CD14-positive monocyte (primary cell): ENCODE results near the gene COPE. TPM values are rescaled to one million over a fixed set of nuclear protein-coding genes. Genes with fewer than 3 reads are reported as not detected.

Experiments used
- DNase-seq, 3 donors: peaks; one replicate each; pipeline ENCODE4 v3.0.0-alpha.2; 2011 to 2022
- H2AFZ ChIP-seq: 2 replicates; pipeline ENCODE4 v1.6.0; 2012; ENCODE audit warnings: mild to moderate bottlenecking, low read depth, low read length, inconsistent platforms; ENCODE audit not compliant: insufficient read depth, poor library complexity, severe bottlenecking
- H3K27ac ChIP-seq, 2 donors: 1 replicate in 1 of 2; 2 replicates in 1 of 2; pipeline ENCODE4 v1.5.1; 2012 to 2013; ENCODE audit warnings: low read length in 2 of 2, control low read depth in 1 of 2, inconsistent platforms in 1 of 2, low read depth in 1 of 2, mild to moderate bottlenecking in 1 of 2
- H3K27me3 ChIP-seq, 2 donors: one replicate each; pipeline versions ENCODE4 v1.6.0 to v1.6.1; 2011 to 2013; ENCODE audit warnings: low read length in 2 of 2; ENCODE audit not compliant: control insufficient read depth in 2 of 2, insufficient read depth in 2 of 2
- H3K36me3 ChIP-seq, 2 donors: replicated peaks in 1 of 2; 1 replicate in 1 of 2; 2 replicates in 1 of 2; pipeline versions ENCODE4 v1.5.1 to v1.6.1; 2012 to 2013; ENCODE audit warnings: low read length in 2 of 2, control low read depth in 1 of 2, inconsistent platforms in 1 of 2, mild to moderate bottlenecking in 1 of 2; ENCODE audit not compliant: insufficient read depth in 2 of 2, control insufficient read depth in 1 of 2
- H3K4me1 ChIP-seq, 2 donors: 1 replicate in 1 of 2; 2 replicates in 1 of 2; pipeline versions ENCODE4 v1.5.1 to v1.6.1; 2012 to 2013; ENCODE audit warnings: low read length in 2 of 2, control low read depth in 1 of 2, inconsistent platforms in 1 of 2, mild to moderate bottlenecking in 1 of 2, moderate library complexity in 1 of 2; ENCODE audit not compliant: insufficient read depth in 2 of 2, control insufficient read depth in 1 of 2
- H3K4me2 ChIP-seq: replicated peaks from 2 replicates; pipeline ENCODE3; 2012; ENCODE audit warnings: low read length, moderate library complexity, mild to moderate bottlenecking; ENCODE audit not compliant: poor library complexity, severe bottlenecking; ENCODE audit errors: extremely low read depth
- H3K4me3 ChIP-seq, 3 experiments: fragments of 200-600 bp in 1 of 3; sonication (generic) in 1 of 3; replicated peaks in 1 of 3; 1 replicate in 2 of 3; 2 replicates in 1 of 3; pipeline ENCODE4 v1.5.1; 2011 to 2013; ENCODE audit warnings: low read length in 3 of 3, mild to moderate bottlenecking in 3 of 3, control low read depth in 2 of 3, low read depth in 2 of 3, inconsistent platforms in 1 of 3, moderate library complexity in 1 of 3
- H3K79me2 ChIP-seq: 2 replicates; pipeline ENCODE4 v1.6.0; 2012; ENCODE audit warnings: mild to moderate bottlenecking, control low read depth, inconsistent platforms, low read length, moderate library complexity; ENCODE audit not compliant: insufficient read depth
- H3K9ac ChIP-seq: 2 replicates; pipeline ENCODE4 v1.6.0; 2017; ENCODE audit warnings: low read length, mild to moderate bottlenecking; ENCODE audit not compliant: insufficient read depth, poor library complexity, severe bottlenecking
- H3K9me3 ChIP-seq, 2 donors: replicated peaks in 1 of 2; 1 replicate in 1 of 2; 2 replicates in 1 of 2; pipeline versions ENCODE4 v1.5.1 to v1.6.1; 2012 to 2013; ENCODE audit warnings: low read length in 2 of 2, control low read depth in 1 of 2; ENCODE audit not compliant: control insufficient read depth in 1 of 2, insufficient read depth in 1 of 2
- H4K20me1 ChIP-seq: 2 replicates; pipeline ENCODE4 v1.6.0; 2012; ENCODE audit warnings: mild to moderate bottlenecking, low read length, control low read depth, moderate library complexity; ENCODE audit not compliant: insufficient read depth
- H3K27ac Mint-ChIP-seq, 7 donors: one replicate each; pipeline ENCODE4 v1.8.0; 2020; ENCODE audit warnings: mild to moderate bottlenecking in 7 of 7, mixed read lengths in 7 of 7, moderate library complexity in 6 of 7, inconsistent platforms in 2 of 7
- H3K27me3 Mint-ChIP-seq, 3 donors: one replicate each; pipeline ENCODE4 v1.8.0; 2021 to 2022; ENCODE audit warnings: low read depth in 3 of 3, mild to moderate bottlenecking in 3 of 3, mixed read lengths in 3 of 3, moderate library complexity in 3 of 3, inconsistent platforms in 1 of 3
- H3K36me3 Mint-ChIP-seq, 2 donors: one replicate each; pipeline ENCODE4 v1.8.0; 2020; ENCODE audit warnings: mixed read lengths in 2 of 2, inconsistent platforms in 1 of 2, mild to moderate bottlenecking in 1 of 2
- H3K4me1 Mint-ChIP-seq: one replicate; pipeline ENCODE4 v1.8.0; 2020; ENCODE audit warnings: mild to moderate bottlenecking, mixed read lengths
- H3K4me3 Mint-ChIP-seq, 2 donors: one replicate each; pipeline ENCODE4 v1.8.0; 2020; ENCODE audit warnings: mild to moderate bottlenecking in 2 of 2, mixed read lengths in 2 of 2, moderate library complexity in 1 of 2
- H3K9me3 Mint-ChIP-seq, 7 donors: one replicate each; pipeline ENCODE4 v1.8.0; 2020 to 2022; ENCODE audit warnings: mixed read lengths in 7 of 7, mild to moderate bottlenecking in 6 of 7, moderate library complexity in 6 of 7, inconsistent platforms in 2 of 7
- CTCF ChIP-seq: fragments of 200-600 bp; IDR thresholded peaks from one replicate; pipeline ENCODE4 v1.8.0; 2022; ENCODE audit warnings: antibody characterized with exemption, mild to moderate bottlenecking
- WGBS: methylation state at CpG from one replicate; pipeline ENCODE4 v1.1.5; 2013; ENCODE audit warnings: missing lambda C conversion rate; ENCODE audit not compliant: insufficient coverage; 5-methylcytosine and 5-hydroxymethylcytosine counted together
- intact Hi-C, 2 donors: fragments of 100-400 bp; cut with micrococcal nuclease; formaldehyde crosslinking; loops; one replicate each; pipeline versions ENCODE4 v1.15.0 to v1.15.1; 2023
- polyA minus RNA-seq: library from RNA; depleted of rRNA, polyadenylated mRNA; stranded (reverse); fragments of >200 nt; gene quantifications from 2 replicates; pipeline ENCODE4 v1.2.3, GENCODE V29; 2012
- polyA plus RNA-seq, 3 donors: library from polyadenylated mRNA; depleted of rRNA in 1 of 3; unstranded in 2 of 3; stranded (reverse) in 1 of 3; fragments of 300-500 nt in 2 of 3; fragments of >200 nt in 1 of 3; fragmentation: Illumina TruSeq in 2 of 3; gene quantifications; 1 replicate in 2 of 3; 2 replicates in 1 of 3; pipeline ENCODE4 v1.2.3, GENCODE V29; 2012 to 2021
- total RNA-seq, 12 experiments: library from RNA in 1 of 12; stranded (reverse) in 1 of 12; fragments of 120-200 nt in 1 of 12; gene quantifications; one replicate each; pipeline ENCODE4 v1.2.4 and lab custom pipeline; 2013 to 2026; ENCODE audit warnings: mixed read lengths in 6 of 12, inconsistent platforms in 1 of 12

The COPE gene
- 264 TPM for total RNA-seq (2013)
- polyA plus RNA-seq: 100 to 1,000 TPM; 331 to 345 (median 345) TPM
- polyA minus RNA-seq: 233 and 320 TPM in 2 replicates
- 30.9 to 63.0 (median 51.8) reads per million in 11 experiments for total RNA-seq (lab: John Stamatoyannopoulos, UW)

GRCh38 chr19:18919086-18919899 lies at the start of gene COPE, which contains the start of gene DDX49:
TSS of gene COPE (minus strand) at chr19:18919387. CDS start at chr19:18919348, 39 bp downstream.
TSS of gene DDX49 (plus strand) at chr19:18919715. CDS start at chr19:18919742, 27 bp downstream.
- Histone ChIP-seq H3K27ac (peak within 1 kb of the TSS; percentile 71 to 94), H4K20me1 (peaks cover 49% of the 10 kb centered on the region), H3K4me3 (peak within 1 kb of the TSS; percentile 86 to 98 (median 91)), H3K4me2 (peak within 1 kb of the TSS; percentile 90), H3K4me1 (peaks cover 21 to 26% of the 10 kb centered on the region in 2 donors), H3K9me3 (no peaks in the 10 kb centered on the region), H3K9ac (peak within 1 kb of the TSS; percentile 95), H3K27me3 (no peaks in the 10 kb centered on the region), H2AFZ (peak within 1 kb of the TSS; percentile 86), H3K79me2 (peaks cover 73% of the 10 kb centered on the region), H3K36me3 (peaks cover 36 to 47% of the 10 kb centered on the region in 2 donors)
- peak; percentile 99 to 100 (median 100) for DNase-seq
- Mint-ChIP-seq H3K4me1 (peaks cover 26% of the 10 kb centered on the region), H3K27ac (peak within 1 kb of the TSS; percentile 93 to 97 (median 95)), H3K36me3 (peaks cover 38 to 67% of the 10 kb centered on the region in 2 donors), H3K4me3 (peak within 1 kb of the TSS; percentile 92 to 94), H3K27me3 (peaks cover 0 to 2% (median 0%) of the 10 kb centered on the region in 3 donors), H3K9me3 (no peaks in the 10 kb centered on the region)
- intact Hi-C loops: loop anchor here in 1 of 2 donors (1.0 to 5.0 kb wide), 5 partner anchors 48 to 1502 kb away; partner anchors contain the start of gene ELL
- WGBS: 0% methylated on average over 71 of the region's 72 CpGs
- no peak for TF ChIP-seq CTCF
